NK-92 (cell line): ENCODE measurements around the gene PHACTR1.
"Not testable (repeated sequence)": the region's sequence is repeated elsewhere in the genome, so short reads cannot be mapped to it uniquely, and the experiment has no call there.

Source experiments
- DNase-seq: peaks from one replicate; lab custom pipeline; 2025; ENCODE audit not compliant: unreplicated experiment; lab: John Stamatoyannopoulos, UW

Gene PHACTR1

DNA sequence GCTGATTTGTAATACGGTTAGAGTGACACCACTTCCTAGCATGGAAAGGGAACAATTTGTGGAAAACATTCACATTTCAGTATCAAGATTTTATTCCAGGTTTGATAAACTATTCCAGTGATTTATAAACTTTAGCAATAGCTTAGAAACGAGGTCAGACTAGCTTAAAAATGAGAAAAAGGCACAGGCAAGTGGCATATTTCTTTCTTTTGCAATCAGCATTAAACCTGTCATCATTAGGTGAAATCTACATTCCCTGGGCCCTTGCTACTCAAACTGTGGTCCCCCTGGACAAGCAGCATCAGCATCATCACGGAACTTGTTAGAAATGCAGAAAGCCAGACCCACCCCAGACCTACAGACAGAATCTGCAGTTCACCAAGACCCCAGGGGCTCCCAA is 581.9 kb downstream of the PHACTR1 start:
- no peak for DNase-seq

DNA sequence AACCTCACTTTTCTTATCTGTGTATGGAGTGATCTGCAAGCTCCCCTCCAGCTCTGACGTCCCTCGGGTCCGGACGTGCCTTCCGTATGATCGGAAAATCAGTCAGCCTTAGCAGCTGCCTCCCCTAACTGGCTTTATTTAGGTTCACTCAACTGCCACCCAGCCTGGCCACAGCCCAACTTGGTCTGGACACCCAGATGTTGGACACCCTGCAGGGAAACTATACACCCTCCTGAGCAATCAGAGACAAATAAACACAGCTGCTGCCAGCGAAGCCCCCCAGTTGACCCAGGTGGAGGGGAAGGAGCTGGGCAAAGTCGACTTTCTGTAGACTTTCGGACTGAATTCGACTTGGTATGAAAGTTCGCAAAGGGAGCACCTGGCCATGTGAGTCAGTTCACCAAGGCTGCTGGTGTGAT is 582.8 kb downstream of the PHACTR1 start:
- no peak for DNase-seq

DNA sequence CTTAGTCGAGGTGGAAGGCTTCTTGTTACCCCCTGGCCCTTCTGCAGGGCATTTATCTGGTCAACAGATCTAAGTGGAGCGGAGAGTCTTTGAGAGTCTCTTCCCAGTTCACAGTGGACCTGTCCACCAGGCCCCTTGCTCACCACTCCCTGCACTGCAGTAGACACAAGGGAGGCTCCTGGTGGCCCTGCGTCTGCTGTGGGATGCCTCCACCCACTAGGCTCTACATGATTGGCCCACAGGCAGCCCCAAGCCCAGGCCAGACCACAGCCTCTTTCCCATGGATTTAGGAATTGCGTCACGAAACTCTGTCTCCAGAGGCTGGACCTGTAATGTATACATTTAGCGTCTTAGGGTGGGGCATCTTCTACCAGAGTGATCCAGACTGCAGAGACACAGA is 583.4 kb downstream of the PHACTR1 start:
- no peak for DNase-seq

DNA sequence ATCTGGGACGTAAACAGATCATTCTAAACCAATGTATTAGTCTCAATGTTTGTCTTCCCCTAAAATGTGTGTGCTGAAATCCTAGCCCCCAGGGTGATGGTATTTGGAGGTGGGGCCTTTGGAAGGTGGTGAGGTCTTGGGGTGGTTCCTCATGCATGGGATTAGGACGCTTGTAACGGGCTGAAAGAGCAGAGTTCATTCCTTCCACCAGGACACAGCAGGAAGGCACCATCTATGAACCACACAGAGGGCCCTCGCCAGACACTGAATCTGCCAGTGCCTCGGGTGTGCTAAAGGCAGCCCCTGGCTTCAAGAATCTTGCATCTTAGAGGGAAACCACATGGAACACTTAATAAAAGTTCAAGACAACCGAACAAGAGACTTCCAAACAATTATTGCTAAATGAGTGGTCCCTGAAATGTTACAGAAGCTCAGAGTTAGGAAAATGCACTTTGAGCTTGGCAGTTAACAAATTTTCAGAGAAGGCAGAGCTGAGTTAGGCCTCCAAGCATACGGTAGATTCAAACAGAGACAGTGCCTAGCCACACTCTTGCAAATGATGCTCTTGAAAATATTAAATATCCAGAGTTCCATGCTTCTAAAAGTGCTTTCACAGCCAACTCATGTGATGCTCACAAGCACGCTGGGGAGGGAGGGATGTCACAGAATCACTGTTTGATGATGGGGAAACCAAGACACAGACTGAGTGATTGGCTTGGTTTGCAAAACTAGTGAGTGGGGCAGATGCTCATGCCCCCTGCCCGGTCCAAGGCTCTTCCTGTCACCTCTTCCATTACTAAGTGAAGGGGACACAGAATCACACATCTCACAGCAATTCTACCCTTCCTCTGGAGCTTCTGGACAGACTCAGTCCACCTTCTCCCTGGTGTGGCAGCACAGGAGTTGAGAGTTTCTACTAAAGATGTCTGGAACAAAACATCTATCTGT is 584.4 kb downstream of the PHACTR1 start:
- no peak for DNase-seq

DNA sequence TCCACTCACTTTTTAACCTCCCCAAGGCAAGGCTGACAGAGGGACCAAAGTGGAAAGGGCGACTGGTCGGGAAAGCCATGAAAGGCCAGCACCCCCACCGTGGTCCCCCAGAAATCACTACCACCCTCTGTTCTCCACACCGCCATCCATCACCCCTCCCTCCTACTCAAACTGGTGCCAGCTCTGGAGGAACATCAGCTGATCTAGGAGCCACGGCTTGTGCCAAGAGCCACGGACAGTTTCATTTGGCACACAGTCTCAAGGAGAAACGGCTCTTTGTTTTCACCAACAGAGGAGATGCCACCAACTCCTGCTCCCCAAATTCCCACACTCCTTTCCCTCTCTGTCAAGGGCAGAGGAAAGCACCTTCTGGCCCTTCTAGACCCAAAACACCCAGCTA is 585.7 kb downstream of the PHACTR1 start:
- no peak for DNase-seq

DNA sequence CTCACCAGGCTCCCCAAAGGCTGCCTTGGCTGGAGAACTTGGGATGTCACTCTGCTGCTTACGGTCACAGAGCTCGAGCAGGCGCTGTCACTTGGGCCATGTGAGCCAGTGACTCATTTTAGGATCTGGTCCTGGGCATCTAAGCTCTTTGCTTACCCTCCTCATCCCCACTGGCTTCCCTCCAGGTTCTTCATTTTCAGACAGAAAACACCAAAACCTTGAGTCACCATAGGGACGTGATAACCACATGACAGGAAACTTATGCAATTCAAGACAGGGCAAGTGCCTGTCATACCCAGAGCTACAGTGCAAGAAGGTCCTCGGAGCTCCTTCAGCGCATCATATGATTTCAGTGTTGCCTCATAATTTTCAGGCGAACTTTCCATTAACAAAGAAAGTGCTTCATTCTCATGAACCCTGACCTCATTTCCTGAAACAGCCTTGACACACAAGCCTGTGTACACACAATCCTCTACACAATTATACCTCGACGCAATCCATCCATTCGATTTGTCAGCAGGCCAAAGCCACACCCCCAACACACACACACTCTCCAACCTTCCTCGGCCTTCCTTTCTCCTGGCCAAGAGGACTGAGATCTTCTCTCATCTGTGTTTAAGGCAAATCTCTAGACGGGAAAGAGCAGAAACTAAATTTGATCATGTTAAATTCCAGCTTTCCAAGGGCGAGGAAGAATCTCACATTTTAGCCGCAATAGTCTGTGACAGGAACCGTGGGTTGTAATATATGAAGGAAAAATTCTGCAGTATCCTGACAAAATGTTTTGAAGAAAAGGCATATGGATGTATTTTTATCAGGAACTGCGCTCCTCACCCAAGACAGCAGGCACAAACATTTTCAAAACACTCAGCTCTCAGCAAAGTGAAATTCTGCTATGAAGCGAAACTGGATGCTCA is 586.4 kb downstream of the PHACTR1 start:
- DNase-seq, result no peak

DNA sequence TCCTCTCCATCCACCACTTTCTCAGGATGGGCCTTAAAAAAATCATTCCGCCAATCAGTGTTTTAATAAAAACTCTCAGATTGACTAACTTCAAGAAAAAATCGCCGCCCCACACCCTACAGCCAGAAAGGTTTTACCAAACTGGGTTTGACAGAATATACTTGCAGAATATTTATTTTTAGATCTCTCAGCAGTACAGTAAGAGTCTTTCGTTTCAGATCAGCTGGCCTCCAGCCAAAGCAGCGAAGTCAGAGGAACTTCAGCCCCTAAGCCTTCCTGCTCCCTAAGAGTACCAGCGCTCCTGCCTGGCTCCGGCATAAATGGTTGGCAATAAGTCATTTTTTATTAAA is 587.1 kb downstream of the PHACTR1 start:
- no peak for DNase-seq

DNA sequence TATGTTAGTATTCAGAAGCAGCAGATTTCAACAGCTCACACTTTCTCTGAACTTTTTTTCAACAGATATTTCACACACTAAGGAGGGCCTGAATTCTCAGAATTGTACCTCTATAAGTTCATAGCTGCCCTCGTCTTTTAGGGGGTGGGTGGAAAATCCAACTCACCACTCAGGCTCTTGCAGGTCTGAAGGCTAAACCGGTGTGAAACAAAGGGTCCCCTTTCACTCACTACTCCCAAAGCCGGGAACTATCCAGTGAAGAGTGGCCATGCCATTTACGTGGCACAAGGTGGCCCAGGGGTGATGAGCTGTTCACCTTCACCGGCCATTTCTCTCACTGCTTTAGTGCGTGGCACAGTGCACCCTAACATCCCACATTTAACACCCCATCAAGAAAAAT is 587.5 kb downstream of the PHACTR1 start:
- DNase-seq, result no peak

DNA sequence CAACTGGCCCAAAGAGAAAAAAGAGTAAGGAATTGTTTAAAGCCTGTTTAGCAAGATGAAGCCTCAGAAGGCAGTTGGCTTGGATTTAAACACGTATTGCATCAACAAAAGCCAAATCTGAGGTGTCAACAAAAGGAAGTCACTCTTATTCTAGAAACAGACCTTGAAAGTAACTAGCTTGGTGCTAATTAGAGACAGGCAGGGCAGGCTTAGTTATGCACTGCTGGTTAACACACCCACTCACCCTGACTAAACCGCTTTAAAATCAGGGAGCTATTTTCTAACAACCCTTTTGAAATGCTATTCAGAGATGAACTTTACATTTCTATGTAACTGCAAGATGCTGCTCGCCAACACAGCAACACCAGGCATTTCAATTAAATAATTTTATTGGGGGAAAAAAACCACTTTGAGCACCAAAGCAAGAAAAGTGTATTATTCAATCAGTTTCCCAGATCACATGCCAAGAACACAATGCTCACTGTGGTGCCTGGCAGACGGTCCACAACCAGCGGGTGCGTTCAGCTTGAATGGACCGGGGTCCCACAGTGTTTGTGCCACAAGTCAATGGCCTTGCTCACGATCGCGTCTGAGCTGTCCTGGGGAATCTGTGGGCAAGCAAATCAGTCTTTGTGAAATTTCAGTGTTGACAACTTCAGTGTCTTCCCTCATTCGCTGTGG is 588.2 kb downstream of the PHACTR1 start:
- DNase-seq, result no peak

DNA sequence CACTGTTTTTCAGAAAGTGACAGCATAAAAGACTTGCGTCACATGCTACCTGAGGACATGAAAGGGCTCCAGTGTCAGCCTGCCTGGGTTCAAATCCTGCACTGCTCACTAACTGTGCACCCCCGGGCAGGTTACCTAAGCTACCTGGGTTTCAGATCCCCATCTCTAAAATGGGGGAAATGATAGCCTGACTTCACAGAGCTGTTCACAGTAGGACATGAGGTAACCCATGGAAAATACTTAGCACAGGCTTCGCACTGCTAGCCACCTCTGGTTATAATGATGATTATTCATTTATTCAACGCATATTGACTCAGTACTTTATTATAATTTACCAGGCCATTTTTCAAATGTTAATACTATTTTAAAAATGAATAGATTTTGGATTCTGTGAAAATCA is 588.7 kb downstream of the PHACTR1 start:
- DNase-seq, result no peak

DNA sequence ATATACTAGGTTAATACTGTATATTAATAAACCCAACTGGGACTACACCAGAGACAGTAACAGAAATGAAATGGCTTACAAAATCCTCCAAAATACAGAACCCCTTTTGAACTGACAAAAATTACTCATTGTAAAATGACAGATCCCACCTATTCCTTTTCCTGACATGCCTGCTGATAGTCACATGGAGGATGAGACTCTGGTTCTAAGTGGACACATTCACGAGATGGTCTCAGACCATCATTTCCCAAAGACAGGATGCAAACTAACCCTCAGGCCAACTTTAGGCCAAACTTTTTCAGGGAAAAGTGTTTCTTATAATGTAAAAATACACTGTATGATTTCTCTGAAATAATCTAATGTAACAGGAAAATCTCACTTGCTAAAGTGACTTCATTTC is 589.2 kb downstream of the PHACTR1 start:
- DNase-seq, result no peak

DNA sequence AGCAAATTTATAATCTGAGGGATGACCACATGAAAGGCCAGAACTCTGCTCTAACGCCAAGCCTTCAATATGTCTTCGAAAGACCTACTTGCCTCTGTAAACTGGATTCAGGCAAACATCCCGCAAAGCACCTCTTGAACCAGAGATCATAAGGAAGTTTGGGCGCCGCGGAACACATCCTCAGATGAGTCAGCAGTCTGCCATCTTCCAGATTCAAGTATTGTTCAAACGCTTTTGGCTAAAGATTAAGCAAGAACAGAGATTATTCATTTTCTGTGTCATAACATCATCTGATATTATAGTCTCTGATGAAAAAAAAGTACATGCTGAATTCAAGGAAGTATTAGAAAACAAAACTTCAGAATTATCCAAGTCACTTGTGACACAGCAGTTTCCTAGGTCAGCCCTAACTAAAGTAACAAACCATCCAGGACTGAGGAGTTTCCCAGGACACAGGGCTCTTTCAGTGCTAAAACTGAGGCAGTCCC is 591.0 kb downstream of the PHACTR1 start:
- DNase-seq, result no peak

DNA sequence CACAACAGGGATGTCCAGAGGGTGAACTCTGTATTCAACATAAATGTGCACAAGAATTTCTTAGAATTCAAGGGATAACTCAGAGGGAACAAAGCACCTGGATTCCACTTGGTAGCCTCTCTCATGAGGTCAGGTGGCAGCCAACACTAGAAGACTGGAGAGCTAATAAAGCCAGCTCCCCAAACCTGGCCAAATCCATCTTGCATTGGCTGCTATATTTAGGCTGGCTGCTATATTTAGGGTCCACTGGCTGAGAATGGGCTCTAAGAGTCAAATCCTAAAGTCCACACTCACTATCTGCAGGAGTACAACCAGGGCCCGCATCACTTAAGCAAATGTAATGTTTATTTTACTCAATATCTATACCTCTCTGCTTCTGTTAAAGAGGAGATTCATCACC is 591.8 kb downstream of the PHACTR1 start:
- DNase-seq, result no peak

DNA sequence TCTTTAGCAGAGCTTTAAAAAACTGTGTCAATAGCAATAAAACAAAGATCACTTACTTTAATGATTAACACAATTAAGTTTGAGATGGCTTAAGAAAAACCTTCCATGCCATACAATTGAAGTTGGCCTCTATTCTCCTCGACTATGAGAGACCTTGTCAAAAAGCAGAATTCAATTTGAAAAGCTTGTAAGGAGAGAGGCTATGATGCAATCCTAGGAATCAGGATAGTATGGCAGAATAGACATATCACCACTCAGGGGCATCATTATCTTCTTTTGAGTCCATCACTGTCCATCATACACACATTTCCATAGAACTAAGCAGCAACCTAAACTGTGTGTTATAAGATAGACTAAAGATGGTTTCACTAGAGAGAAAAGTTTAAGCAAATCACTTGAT is 594.6 kb downstream of the PHACTR1 start:
- DNase-seq, result no peak

DNA sequence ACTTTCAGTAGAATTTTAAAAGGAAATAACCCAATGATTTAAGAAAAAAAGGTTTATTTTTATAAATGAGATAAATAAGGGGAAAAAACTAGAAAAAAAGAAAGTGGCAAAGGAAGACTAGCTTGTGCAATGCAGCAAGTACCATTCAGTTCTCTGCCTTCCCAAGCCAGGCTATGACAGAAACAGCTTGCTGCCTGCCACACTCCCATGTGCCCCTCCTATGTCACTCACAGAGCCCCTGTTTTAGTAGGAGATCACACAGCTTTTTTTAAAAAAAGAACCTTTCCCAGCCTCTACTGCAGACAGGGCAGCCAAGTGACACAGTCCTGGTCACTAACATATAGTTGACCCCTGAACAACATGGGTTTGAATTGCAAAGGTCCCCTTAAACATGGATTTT is 598.2 kb downstream of the PHACTR1 start:
- no peak for DNase-seq

DNA sequence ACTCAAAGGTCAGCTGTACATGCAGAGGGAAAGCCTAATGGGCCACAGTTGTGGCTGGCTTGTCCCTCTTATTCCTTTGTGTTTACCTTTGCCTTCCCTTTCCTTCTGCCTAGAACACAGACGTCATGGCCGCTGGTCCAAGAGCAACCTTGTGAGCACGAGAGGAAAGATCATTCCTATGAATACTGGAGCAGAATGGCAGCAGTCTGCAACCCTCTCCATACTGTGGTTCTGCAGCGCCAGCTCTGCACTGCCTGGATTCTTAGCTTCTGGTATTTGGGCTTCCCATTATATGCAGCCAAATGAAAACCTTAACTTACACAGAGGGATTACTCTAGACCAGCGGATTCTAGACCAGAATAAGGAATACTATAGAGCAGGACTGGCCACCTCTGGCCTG is 599.3 kb downstream of the PHACTR1 start:
- no peak for DNase-seq

DNA sequence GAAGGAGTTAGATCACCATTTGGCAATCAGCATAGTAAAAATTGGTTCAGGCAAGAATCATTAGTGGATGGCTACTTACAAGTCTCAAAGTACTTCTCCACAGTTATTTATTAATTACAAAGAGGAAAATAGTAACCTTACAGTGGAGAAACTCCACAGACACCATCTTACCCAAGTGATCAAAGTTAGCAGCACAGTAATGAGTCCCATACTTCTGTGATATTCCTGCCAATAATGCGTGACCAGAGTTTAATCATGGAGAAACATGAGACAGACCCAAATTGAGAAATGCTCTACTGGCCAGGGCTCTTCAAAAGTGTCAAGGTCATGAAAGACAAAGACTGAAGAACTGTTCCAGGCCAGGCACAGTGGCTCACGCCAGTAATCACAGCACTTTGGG is 602.3 kb downstream of the PHACTR1 start:
- no peak for DNase-seq

DNA sequence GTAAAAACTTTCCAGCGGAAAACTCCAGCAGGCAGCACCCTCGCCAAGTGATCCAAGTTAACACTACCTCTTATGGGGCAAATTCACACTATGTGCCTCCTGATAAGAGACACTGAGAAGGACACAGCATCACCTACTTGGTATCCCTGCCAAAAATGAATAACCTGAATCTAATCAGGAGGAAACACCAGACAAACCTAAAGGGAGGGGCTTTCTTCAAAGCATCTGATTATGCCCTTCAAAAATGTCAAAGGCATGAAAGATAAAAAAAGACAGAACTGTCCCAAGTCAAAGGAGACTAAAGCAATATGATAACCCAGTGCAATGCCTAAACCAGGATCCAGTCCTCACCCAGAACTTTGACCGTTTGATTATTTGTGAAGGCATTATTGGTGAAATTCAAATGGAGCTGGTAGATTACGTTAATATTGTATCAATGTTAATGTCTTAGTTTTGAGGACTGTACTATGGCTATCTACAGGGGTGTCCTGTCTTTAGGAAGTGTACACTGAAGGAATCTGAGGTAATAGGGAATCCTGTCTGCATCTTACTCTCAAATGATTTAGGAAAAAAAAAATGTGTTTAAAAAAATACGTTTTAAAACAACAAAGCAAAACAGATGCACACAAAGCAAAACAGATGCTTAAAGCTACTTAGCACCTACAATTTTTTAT is 603.5 kb downstream of the PHACTR1 start:
- DNase-seq, result no peak

DNA sequence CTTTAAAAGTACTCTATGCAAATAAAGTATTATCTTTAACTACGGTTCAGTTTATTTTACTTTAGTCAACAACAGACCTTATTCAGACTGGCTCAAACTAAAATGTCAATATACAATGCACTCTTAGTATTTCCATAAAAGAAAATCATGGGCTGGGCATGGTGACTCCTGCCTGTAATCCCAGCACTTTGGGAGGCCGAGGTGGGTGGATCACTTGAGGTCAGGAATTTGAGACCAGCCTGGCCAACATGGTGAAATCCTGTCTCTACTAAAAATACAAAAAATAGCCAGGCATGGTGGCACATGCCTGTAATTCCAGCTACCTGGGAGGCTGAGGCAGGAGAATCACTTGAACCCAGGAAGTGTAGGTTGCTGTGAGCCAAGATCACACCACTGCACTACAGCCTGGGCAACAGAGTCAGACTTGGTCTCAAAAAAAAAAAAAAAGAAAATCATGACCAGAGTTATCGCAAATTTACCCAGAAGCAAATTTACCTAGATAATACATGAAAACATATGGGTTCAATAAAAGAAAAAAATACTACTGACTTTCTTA is 609.5 kb downstream of the PHACTR1 start:
- DNase-seq, result not testable (repeated sequence)

DNA sequence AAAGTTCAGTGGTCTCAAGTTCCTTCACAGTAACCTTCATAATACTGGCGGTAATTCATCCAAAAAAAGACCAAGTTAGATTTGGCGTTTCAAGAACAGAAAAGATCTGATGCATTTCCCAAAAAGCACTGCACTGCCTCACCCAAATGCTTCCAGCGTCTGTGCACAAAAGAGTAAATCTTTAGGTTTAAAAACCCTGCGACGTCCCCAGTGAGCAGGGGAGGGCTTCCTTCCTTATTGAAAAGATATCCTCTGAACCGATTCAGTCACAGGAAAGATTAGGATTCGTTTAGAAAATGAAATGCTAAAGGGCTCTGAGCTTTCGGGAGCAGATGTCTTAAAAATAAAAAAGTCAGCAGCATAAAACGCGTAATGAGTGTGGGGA is 611.1 kb downstream of the PHACTR1 start:
- no peak for DNase-seq
